IPS-18c (cell line): ENCODE results near the gene B2M.
"Not testable (repeated sequence)": the region's sequence is repeated elsewhere in the genome, so short reads cannot be mapped to it uniquely, and the experiment has no call there.

Experiments
- H3K4me3 ChIP-seq: 2 replicates; pipeline ENCODE4 v1.7.0; 2013; ENCODE audit warnings: low read depth, mild to moderate bottlenecking, low read length, moderate library complexity; ENCODE audit not compliant: insufficient read depth
- H3K9me3 ChIP-seq: one replicate; pipeline ENCODE4 v1.6.1; 2013; ENCODE audit warnings: mild to moderate bottlenecking, low read length, moderate library complexity; ENCODE audit not compliant: control insufficient read depth, insufficient read depth

B2M gene

DNA sequence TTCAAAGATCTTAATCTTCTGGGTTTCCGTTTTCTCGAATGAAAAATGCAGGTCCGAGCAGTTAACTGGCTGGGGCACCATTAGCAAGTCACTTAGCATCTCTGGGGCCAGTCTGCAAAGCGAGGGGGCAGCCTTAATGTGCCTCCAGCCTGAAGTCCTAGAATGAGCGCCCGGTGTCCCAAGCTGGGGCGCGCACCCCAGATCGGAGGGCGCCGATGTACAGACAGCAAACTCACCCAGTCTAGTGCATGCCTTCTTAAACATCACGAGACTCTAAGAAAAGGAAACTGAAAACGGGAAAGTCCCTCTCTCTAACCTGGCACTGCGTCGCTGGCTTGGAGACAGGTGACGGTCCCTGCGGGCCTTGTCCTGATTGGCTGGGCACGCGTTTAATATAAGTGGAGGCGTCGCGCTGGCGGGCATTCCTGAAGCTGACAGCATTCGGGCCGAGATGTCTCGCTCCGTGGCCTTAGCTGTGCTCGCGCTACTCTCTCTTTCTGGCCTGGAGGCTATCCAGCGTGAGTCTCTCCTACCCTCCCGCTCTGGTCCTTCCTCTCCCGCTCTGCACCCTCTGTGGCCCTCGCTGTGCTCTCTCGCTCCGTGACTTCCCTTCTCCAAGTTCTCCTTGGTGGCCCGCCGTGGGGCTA is at the start of gene B2M, which contains the start of gene PATL2:
TSS of gene B2M (plus strand) at position 422 of the 647 bp plus-strand sequence. CDS start at position 452, 30 bp downstream.
TSS of gene PATL2 (minus strand) at position 228 of the 647 bp plus-strand sequence. CDS start 34,833 bp downstream, outside the sequence.
- Histone ChIP-seq H3K9me3 (no peaks in the 10 kb centered on the region), H3K4me3 (peak within 1 kb of the TSS; percentile 83)

DNA sequence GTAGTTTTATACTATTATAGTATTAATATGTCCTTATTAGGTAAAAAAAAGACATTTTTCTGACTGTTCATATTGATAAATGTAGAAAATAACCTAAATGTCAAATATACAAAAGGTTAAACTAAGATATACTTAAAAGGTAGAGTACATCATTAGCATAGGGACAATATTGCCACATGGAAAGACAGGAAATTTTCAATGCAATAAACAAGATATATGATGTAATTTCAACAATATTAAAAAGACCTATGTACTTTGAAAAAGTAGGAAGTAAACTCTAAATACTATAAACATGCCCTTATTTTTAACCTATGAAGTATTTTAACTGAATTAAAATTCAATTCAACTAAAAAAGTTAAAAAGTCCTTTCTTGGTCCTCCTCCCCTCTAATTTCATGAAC is 49.7 kb upstream of the B2M start:
- no peaks in the 10 kb centered on the region for H3K9me3 ChIP-seq
- H3K4me3 ChIP-seq = no peak overlapping the region

DNA sequence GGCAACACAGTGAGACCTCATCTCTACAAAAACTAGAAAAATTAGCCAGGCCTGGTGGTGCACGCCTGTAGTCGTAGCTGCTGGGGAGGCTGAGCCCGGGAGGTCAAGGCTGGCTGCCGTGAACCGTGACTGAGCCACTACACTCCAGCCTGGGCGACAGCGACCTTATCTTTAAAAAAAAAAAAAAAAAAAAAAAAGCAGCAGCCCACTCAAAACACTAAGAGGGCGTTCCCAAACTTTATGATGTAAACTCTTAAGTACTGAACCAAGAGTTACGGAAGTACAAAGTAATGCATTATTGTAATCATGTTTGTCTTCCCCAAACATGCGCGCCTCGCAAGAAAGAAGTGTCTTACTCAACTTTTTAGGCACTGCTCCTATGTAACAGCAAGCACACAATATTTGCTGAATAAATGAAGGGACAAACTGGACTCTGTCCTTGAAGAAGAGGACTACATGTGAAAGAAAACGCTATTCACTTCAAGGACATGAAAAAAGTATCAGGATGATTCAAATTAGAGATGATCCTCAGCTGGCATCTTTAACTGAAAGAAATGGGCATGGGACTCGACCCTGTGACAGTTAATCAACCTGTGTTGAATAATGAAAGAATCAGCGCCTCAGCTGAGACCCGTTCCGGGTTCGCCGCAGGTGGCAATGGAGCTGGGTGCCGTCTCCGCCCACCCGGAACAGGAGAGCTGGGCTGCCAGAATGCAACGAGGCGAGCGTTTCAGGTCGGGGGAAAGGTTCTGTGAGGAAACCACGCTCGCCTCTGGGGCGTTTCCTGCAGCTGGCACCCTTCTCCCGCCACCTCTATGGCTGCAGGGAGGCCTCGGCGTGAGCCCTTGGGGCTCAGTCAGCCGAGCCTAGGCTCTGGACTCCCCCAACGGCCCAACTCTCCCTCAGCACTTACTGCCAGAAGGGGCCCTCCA is 48.6 kb upstream of the B2M start:
- Histone ChIP-seq H3K4me3 (peak overlapping the region; percentile 98), H3K9me3 (no peaks in the 10 kb centered on the region)

DNA sequence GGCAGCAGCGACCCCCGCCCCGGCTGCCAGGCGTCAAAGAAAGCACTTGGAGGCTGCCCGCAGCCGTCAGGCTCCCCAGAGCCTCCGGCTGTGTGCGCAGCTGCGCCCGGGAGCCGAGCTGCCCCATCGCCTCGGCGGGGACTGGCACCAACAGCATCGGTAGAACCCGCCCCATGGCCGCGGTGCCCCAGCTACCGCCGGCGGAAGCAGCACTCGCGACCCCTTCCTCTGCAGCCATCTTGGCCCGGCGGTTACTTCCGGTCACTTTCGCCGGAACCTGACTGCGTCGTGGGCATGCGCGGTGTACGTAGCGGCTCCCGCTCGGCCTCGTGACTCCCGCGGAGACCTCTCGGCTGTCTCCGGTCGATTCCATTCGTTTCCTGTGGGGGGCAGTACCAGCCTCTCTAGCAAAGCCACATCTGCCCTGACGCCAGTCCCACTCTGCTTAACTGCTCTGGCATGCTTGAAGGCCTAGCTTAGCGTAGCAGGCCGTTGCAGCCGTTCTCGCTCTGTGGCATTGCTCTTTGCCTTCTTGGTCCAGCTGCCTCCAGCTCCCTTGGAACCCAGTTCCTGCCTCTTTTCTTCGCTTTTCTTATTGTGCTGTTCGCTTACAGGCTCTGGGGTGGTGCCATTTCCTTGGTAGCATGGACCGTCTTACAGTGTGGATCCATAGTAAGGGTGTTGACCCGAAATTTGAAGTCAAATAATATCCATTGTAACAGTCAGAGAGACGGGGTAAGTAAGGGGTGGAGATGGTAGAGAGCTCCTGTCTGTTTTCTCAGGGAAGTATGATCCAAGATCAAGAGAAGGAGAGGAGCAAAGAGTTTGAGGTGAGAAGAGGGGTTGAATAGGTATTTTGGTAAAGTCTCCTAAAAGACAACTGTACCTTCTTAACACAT is 47.7 kb upstream of the B2M start, which contains the start of gene SPG11:
TSS of gene SPG11 (minus strand) at position 253 of the 899 bp plus-strand sequence. CDS start at position 238, 15 bp downstream.
- H3K4me3 ChIP-seq = peak within 1 kb of the TSS; percentile 98
- no peaks in the 10 kb centered on the region for H3K9me3 ChIP-seq

DNA sequence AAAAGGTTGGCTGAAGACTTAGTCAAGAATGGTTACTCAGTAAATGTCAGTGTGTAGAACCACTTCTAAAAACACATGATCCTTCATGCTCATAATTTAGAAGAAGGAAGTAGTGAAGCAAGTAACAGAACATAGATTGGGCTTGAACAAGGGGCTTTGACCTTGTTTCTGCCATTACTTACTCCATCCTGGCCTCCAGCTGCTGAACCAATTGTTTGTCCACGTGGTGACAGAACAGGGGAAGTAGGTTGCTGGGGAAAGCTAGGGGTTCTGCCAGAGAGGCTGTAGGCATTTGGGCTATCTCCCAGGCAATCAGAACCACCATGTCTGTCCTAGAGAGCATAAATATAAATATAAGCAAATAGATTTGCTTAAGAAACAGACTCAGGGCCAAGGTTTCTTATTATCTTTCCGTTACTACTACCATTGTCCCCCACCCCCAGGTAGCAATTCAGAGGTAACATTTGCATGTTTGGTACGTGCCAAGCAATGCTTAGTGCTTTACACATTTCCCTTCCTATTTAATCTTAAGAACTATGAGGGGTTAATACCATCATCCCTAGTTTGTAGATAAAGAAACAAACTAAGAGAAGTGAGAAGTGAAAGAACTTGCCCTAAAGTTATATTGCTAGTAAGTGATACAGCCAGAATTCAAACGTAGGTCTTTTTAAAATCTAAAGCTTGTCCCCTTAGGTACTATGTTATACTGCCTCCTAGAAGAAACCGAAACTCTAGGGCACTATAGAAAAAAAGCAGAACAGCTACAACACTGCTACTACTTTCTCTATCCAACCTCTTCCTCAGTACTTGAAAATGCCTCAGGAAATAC is 44.9 kb upstream of the B2M start:
- no peaks in the 10 kb centered on the region for H3K9me3 ChIP-seq
- no peak overlapping the region for H3K4me3 ChIP-seq

DNA sequence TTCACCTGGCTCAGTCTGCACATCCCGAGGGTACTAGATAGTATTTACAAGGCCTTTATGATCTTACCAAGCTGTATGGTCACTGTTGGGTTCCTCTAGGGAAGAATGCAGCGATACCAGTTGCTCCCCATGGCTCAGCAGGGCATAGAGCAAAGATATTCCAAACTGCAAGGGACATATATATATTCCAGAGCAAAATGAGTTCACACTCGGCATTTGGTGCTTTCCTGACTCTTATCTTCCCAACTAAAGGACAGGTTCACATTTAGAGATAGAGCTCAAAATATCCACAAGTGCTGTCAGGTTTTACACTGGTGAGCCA is 44.3 kb upstream of the B2M start:
- no peaks in the 10 kb centered on the region for H3K9me3 ChIP-seq
- no peak overlapping the region for H3K4me3 ChIP-seq

DNA sequence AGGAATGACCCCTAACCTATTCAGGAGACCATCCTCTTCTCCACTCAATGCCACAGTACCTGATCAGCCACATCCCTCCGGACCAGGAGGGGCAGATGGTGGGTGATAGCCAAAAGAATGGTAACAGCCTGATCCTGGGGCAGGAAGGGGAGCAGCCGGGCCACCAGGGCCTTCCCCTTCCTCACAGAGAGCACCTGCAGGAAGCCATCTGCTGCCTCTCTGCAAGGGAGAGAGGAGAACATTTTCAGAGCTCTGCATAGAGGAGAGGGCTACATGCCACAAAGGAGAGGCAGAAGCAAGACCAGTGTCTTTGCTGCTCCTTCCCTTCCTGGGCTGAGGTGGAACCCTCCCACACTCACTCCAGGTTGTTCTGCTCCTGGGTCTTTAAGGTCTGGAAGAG is 42.4 kb upstream of the B2M start:
- Histone ChIP-seq H3K4me3 (no peak overlapping the region), H3K9me3 (peaks cover 4% of the 10 kb centered on the region)

DNA sequence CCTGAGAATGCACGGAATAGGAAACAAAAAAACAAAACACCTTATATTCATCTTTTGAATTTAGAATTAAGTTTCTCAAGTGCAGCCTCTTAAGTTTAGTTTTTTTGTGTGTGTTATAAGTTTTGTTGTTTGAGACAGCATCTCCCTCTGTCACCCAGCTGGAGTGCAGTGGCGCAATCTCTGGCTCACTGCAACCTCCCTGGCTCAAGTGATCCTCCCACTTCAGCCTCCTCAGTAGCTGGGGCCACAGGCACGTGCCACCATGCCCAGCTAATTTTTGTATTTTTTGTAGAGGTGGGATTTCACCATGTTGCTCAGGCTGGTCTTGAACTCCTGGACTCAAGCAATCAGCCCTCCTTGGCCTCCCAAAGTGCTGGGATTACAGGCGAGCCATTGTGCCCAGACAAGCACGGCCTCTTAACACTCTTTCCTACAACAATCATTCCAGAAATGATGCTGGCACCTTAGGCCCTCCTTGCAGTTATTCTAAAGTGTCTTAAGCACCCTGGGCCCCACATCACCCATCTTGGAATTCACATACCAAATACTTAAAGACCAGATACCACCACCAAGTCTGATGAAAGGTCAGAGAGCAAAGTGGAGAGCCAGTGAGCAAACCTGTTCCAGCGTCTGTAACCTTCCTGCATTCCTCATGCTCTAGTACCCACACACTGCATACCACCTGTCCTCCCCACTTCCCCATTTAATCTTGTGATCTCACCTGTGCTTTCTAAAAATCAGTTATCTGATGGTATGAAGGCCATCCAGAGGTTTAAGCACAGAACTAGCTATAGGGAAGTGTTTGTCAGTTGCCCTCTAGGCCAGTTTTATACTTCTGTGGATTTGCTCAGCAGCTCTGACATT is 41.0 kb upstream of the B2M start:
- peaks cover 4% of the 10 kb centered on the region for H3K9me3 ChIP-seq
- H3K4me3 ChIP-seq = no peak overlapping the region

DNA sequence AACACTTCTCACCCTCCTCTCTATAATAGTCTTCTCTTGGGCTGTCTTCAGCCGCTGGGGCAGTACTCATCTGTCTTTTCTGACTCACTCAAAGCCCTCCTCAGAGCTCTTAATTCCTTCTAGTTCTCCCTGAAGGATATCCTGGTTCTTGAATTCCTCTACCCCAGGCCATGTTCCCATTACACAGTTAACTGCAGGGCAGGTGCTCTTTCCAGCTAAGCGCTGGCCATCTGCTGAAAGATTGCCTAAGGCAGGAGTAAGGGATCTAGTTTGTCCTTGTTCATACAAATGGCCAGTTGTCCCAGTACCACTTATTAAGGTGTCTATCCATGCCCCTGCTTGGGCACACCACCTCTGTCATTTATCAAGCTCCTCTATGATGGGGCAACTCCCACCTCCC is 37.7 kb upstream of the B2M start:
- Histone ChIP-seq H3K9me3 (peaks cover 4% of the 10 kb centered on the region), H3K4me3 (no peak overlapping the region)

DNA sequence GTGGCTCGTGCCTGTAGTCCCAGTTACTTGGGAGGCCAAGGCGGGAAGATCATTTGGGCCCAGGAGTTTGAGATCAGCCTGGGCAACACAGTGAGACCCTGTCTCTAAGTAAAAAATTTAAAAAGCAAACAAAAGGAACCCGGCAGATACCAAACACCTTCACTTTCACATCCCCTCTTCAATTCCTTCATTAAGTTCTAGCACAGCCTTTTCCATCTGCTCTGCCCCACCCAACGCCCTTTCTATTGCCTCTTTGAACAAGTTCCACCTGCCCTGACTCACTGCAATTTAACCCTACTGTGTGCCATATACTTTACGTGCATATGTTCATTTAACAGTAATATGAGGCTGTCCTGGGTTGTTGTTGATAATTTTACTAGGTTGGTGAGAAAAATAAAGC is 35.4 kb upstream of the B2M start:
- peaks cover 4% of the 10 kb centered on the region for H3K9me3 ChIP-seq
- H3K4me3 ChIP-seq = no peak overlapping the region

DNA sequence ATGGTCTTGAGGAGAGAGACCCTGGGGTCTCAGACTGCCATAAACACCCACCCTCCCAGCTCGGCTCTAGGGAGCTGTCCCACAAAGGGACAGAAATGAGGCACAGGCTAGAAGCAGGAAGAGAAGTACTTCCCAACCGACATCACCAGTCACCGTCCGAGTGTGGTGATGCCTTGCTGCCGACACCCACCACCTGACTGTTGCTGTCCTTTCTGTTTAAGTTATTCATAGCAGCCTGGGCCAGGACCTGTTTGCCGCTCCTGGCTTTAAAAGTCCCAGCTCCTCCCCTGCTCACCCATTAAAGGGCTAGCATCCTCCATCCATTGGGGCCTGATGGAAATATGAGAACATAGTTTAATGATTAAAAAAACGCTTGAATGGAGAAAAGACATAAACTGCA is 34.6 kb upstream of the B2M start:
- no peak overlapping the region for H3K4me3 ChIP-seq
- H3K9me3 ChIP-seq = peaks cover 4% of the 10 kb centered on the region

DNA sequence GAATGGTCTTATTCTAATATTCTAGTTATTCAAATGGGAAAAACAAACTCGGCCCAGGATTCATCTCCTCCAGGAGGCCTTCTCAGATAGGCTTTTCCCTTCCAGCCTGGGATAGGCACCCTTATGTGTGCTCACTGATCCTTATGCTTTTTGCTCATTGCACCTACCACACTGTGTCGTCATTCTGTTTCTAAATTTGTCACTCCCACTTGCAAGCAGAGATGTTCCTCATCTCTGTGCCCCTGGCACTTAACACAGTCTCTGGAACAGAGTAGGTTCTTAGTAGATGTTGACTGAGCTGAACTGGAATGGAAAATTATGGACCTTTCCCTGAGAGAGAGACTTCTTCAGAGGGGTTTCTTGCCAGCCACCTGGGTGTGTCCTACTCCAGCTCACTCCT is 29.1 kb upstream of the B2M start:
- H3K4me3 ChIP-seq = no peak overlapping the region
- no peaks in the 10 kb centered on the region for H3K9me3 ChIP-seq

DNA sequence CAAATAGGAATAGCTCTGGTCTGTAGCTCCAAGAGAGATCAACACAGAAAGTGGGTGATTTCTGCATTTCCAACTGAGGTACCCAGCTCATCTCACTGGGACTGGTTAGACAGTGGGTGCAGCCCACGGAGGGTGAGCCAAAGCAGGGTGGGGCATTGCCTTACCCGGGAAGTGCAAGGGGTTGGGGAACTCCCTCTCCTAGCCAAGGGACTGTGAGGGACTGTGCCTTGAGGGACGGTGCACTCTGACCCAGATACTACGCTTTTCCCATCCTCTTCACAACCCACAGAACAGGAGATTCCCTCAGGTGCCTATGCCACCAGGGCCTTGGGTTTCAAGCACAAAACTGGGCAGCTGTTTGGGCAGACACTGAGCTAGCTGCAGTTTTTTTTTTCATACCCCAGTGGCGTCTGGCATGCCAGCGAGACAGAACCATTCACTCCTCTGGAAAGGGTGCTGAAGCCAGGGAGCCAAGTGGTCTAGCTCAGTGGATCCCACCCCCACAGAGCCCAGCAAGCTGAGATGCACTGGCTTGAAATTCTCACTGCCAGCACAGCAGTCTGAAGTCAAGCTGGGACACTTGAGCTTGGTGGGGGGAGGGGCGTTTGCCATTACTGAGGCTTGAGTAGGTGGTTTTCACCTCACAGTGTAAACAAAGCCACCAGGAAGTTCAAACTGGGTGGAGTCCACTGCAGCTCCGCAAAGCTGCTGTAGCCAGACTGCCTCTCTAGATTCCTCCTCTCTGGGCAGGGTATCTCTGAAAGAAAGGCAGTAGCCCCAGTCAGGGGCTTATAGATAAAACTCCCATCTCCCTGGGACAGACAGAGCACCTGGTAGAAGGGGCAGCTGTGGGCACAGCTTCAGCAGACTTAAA is 28.3 kb upstream of the B2M start:
- not testable (repeated sequence) for H3K9me3 ChIP-seq, H3K4me3 ChIP-seq

DNA sequence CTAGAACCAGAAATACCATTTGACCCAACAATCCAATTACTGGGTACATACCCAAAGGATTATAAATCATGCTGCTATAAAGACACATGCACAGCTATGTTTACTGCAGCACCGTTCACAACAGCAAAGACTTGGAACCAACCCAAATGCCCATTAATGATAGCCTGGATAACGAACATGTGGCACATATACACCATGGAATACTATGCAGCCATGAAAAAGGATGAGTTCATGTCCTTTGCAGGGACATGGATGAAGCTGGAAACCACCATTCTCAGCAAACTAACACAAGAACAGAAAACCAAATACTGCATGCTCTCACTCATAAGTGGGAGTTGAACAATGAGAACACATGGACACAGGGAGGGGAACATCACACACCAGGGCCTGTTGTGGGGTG is 22.0 kb upstream of the B2M start:
- not testable (repeated sequence) for H3K9me3 ChIP-seq, H3K4me3 ChIP-seq

DNA sequence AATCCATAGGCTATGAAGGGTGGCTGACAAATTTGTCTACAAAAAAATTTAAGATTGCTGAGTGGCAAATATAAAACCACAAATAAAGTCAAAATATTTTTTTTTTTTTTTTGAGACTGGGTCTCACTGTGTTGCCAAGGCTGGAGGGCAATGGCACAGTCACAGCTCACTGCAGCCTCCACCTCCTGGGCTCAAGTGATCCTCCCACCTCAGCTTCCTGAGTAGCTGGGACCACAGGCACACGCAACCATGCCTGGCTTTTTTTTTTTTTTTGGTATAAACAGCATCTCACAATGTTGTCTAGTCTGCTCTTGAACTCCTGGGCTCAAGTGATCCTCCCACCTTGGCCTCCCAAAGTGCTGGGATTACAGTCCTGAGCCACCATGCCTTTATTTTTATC is 21.1 kb upstream of the B2M start:
- H3K4me3 ChIP-seq, H3K9me3 ChIP-seq: not testable (repeated sequence)
